ENCODE measurements around the gene PTPRG.

The PTPRG gene

GRCh38 chr3:62252438-62253157, 691.2 kb downstream of the PTPRG start:
- no peak for DNase-seq

GRCh38 chr3:62253971-62254370, 692.6 kb downstream of the PTPRG start:
- no peak for DNase-seq

GRCh38 chr3:62255758-62256157, 694.4 kb downstream of the PTPRG start:
- no peak for DNase-seq

- DNase-seq = no peak
Observed at GRCh38 chr3:62259924-62260323, 698.6 kb downstream of the PTPRG start.

GRCh38 chr3:62260655-62261054, 699.3 kb downstream of the PTPRG start:
- DNase-seq = no peak

GRCh38 chr3:62261121-62261520, 699.8 kb downstream of the PTPRG start:
- DNase-seq = no peak

GRCh38 chr3:62261736-62262135, 700.4 kb downstream of the PTPRG start:
- DNase-seq = no peak

- no peak for DNase-seq
Observed at GRCh38 chr3:62265528-62265927, 704.2 kb downstream of the PTPRG start.

- no peak for DNase-seq
Observed at GRCh38 chr3:62266668-62267283, 705.4 kb downstream of the PTPRG start.

GRCh38 chr3:62276658-62277180, 715.3 kb downstream of the PTPRG start:
- DNase-seq = no peak

GRCh38 chr3:62277450-62277849, 716.1 kb downstream of the PTPRG start:
- no peak for DNase-seq

- DNase-seq = no peak
Observed at GRCh38 chr3:62277986-62278385, 716.6 kb downstream of the PTPRG start.

GRCh38 chr3:62281726-62282125, 720.4 kb downstream of the PTPRG start:
- DNase-seq = no peak

GRCh38 chr3:62284442-62284841, 723.1 kb downstream of the PTPRG start:
- DNase-seq = no peak

- DNase-seq = no peak
Observed at GRCh38 chr3:62287392-62287927, 726.1 kb downstream of the PTPRG start.

- DNase-seq = no peak
Observed at GRCh38 chr3:62289922-62290321, 728.6 kb downstream of the PTPRG start.

GRCh38 chr3:62293051-62293780, 731.8 kb downstream of the PTPRG start:
- DNase-seq = no peak

- DNase-seq = no peak
Observed at GRCh38 chr3:62295571-62295970, 734.2 kb downstream of the PTPRG start.

GRCh38 chr3:62300617-62301016, 739.2 kb downstream of the PTPRG start:
- no peak for DNase-seq

GRCh38 chr3:62312201-62312600, 750.8 kb downstream of the PTPRG start:
- DNase-seq = no peak

GRCh38 chr3:62316525-62316924, 755.2 kb downstream of the PTPRG start:
- no peak for DNase-seq

- no peak for DNase-seq
Observed at GRCh38 chr3:62318365-62318751, 757.0 kb downstream of the PTPRG start.

- peak; percentile 68 for DNase-seq
Observed at GRCh38 chr3:62318752-62319569, 757.6 kb downstream of the PTPRG start.

Data from NCI-H524 treated with DMSO at 0.1 percent for 48 hours (cell line).